Thymus (tissue), 11 donors: ENCODE data around the gene KCNB1. TPM values are rescaled to one million over a fixed set of nuclear protein-coding genes. Genes with fewer than 3 reads are reported as not detected.

Experiments
- DNase-seq, 9 donors: peaks; one replicate each; pipeline ENCODE4 v3.0.0-alpha.2; 2013; ENCODE audit warnings: low spot score in 9 of 9, low read depth in 6 of 9, missing footprints in 1 of 9
- H3K27ac ChIP-seq, 2 donors: one replicate each; pipeline ENCODE4 v1.5.1; 2013; ENCODE audit warnings: control low read depth in 1 of 2, low read depth in 1 of 2, low read length in 1 of 2, mild to moderate bottlenecking in 1 of 2, moderate library complexity in 1 of 2
- H3K27me3 ChIP-seq, 2 donors: one replicate each; pipeline ENCODE4 v1.5.1; 2013; ENCODE audit warnings: low read length in 1 of 2; ENCODE audit not compliant: control insufficient read depth in 2 of 2, insufficient read depth in 1 of 2
- H3K36me3 ChIP-seq, 2 donors: one replicate each; pipeline ENCODE4 v1.5.1; 2013; ENCODE audit warnings: low read length in 1 of 2, mild to moderate bottlenecking in 1 of 2, moderate library complexity in 1 of 2; ENCODE audit not compliant: control insufficient read depth in 2 of 2, insufficient read depth in 2 of 2
- H3K4me1 ChIP-seq, 2 donors: one replicate each; pipeline ENCODE4 v1.5.1; 2013; ENCODE audit warnings: low read length in 2 of 2; ENCODE audit not compliant: control insufficient read depth in 2 of 2, insufficient read depth in 2 of 2
- H3K4me3 ChIP-seq, 2 donors: one replicate each; pipeline ENCODE4 v1.5.1; 2013; ENCODE audit warnings: low read length in 2 of 2, control low read depth in 1 of 2, mild to moderate bottlenecking in 1 of 2
- H3K9me3 ChIP-seq, 2 donors: one replicate each; pipeline ENCODE4 v1.5.1; 2013; ENCODE audit warnings: low read length in 1 of 2, mild to moderate bottlenecking in 1 of 2; ENCODE audit not compliant: control insufficient read depth in 2 of 2, insufficient read depth in 1 of 2
- WGBS: extraction: QIAGEN DNeasy Blood & Tissue Kit; methylation state at CpG from one replicate; pipeline ENCODE4 v1.1.7; 2013; 5-methylcytosine and 5-hydroxymethylcytosine counted together
- polyA plus RNA-seq: library from polyadenylated mRNA; stranded (reverse); fragments of 200-250 nt; gene quantifications from one replicate; pipeline ENCODE4 v1.2.3, GENCODE V29; 2013
- total RNA-seq: library from RNA; stranded (reverse); fragments of 120-200 nt; gene quantifications from one replicate; pipeline ENCODE4 v1.2.4, GENCODE V29; 2013
- donor health status: healthy.

Gene KCNB1
- total and polyA plus RNA-seq, 2 donors: 0.09 to 0.55 TPM

GRCh38 chr20:49360242-49360968 lies 122.1 kb downstream of the KCNB1 start:
- WGBS: 77% methylated on average over 6 of the region's 6 CpGs
- no peaks in the 10 kb centered on the region for H3K9me3 ChIP-seq
- H3K4me3 ChIP-seq: no peak overlapping the region

GRCh38 chr20:49356676-49357075 lies 125.8 kb downstream of the KCNB1 start:
- WGBS: 85% methylated on average over 3 of the region's 3 CpGs
- no peak for DNase-seq
- no peaks in the 10 kb centered on the region for H3K27me3 ChIP-seq
- H3K27ac ChIP-seq: no peak overlapping the region
- no peaks in the 10 kb centered on the region for H3K36me3 ChIP-seq
- H3K4me3 ChIP-seq: no peak overlapping the region
- H3K4me1 ChIP-seq: no peaks in the 10 kb centered on the region
- H3K9me3 ChIP-seq: no peaks in the 10 kb centered on the region

More at GRCh38 chr20:49360242-49360968, 122.1 kb downstream of the KCNB1 start:
- H3K36me3 ChIP-seq: no peaks in the 10 kb centered on the region
- no peak overlapping the region for H3K27ac ChIP-seq
- H3K27me3 ChIP-seq: no peaks in the 10 kb centered on the region
- no peak for DNase-seq
- H3K4me1 ChIP-seq: no peaks in the 10 kb centered on the region

- Histone ChIP-seq H3K4me3 (no peak overlapping the region), H3K27me3 (peaks cover 2% of the 10 kb centered on the region in 2 donors), H3K9me3 (no peaks in the 10 kb centered on the region), H3K36me3 (no peaks in the 10 kb centered on the region), H3K27ac (no peak overlapping the region), H3K4me1 (no peaks in the 10 kb centered on the region)
- no peak for DNase-seq
- 90% methylated on average over 4 of the region's 4 CpGs for WGBS
Measured at GRCh38 chr20:49354673-49355072, 127.8 kb downstream of the KCNB1 start.

GRCh38 chr20:49353348-49353747 lies 129.1 kb downstream of the KCNB1 start:
- H3K4me1 ChIP-seq: no peaks in the 10 kb centered on the region
- H3K27me3 ChIP-seq: peaks cover 2% of the 10 kb centered on the region in 2 donors
- WGBS: 90% methylated on average over 4 of the region's 4 CpGs
- H3K27ac ChIP-seq: no peak overlapping the region
- H3K4me3 ChIP-seq: no peak overlapping the region
- H3K9me3 ChIP-seq: no peaks in the 10 kb centered on the region
- no peaks in the 10 kb centered on the region for H3K36me3 ChIP-seq
- DNase-seq: no peak

- no peaks in the 10 kb centered on the region for H3K36me3 ChIP-seq
- no peak overlapping the region for H3K4me3 ChIP-seq
- H3K27me3 ChIP-seq: peaks cover 2 to 3% of the 10 kb centered on the region in 2 donors
- H3K27ac ChIP-seq: no peak overlapping the region
- H3K9me3 ChIP-seq: no peaks in the 10 kb centered on the region
- H3K4me1 ChIP-seq: no peaks in the 10 kb centered on the region
- 92% methylated on average over 4 of the region's 4 CpGs for WGBS
- DNase-seq: no peak
Measured at GRCh38 chr20:49352751-49353150, 129.7 kb downstream of the KCNB1 start.

- peaks cover 2 to 5% of the 10 kb centered on the region in 2 donors for H3K27me3 ChIP-seq
- H3K4me1 ChIP-seq: no peaks in the 10 kb centered on the region
- H3K36me3 ChIP-seq: no peaks in the 10 kb centered on the region
- no peak overlapping the region for H3K4me3 ChIP-seq
- no peaks in the 10 kb centered on the region for H3K9me3 ChIP-seq
- DNase-seq: no peak
- 86% methylated on average over 4 of the region's 4 CpGs for WGBS
- H3K27ac ChIP-seq: no peak overlapping the region
Measured at GRCh38 chr20:49351775-49352174, 130.7 kb downstream of the KCNB1 start.

- WGBS: 96% methylated on average over 3 of the region's 3 CpGs
- DNase-seq: no peak
- H3K4me3 ChIP-seq: no peak overlapping the region
- H3K27me3 ChIP-seq: peaks cover 2 to 10% of the 10 kb centered on the region in 2 donors
- no peak overlapping the region for H3K27ac ChIP-seq
- H3K9me3 ChIP-seq: no peaks in the 10 kb centered on the region
- H3K36me3 ChIP-seq: no peaks in the 10 kb centered on the region
- H3K4me1 ChIP-seq: no peaks in the 10 kb centered on the region
Measured at GRCh38 chr20:49349694-49350252, 132.7 kb downstream of the KCNB1 start.

GRCh38 chr20:49349078-49349477 lies 133.4 kb downstream of the KCNB1 start:
- H3K27me3 ChIP-seq: peaks cover 2 to 13% of the 10 kb centered on the region in 2 donors
- no peak for DNase-seq
- no peak overlapping the region for H3K4me3 ChIP-seq
- H3K9me3 ChIP-seq: no peaks in the 10 kb centered on the region
- no peaks in the 10 kb centered on the region for H3K36me3 ChIP-seq
- no peaks in the 10 kb centered on the region for H3K4me1 ChIP-seq
- 98% methylated on average over 1 of the region's 1 CpG for WGBS
- no peak overlapping the region for H3K27ac ChIP-seq

- no peaks in the 10 kb centered on the region for H3K9me3 ChIP-seq
- 88% methylated on average over 4 of the region's 4 CpGs for WGBS
- H3K4me3 ChIP-seq: no peak overlapping the region
- H3K36me3 ChIP-seq: no peaks in the 10 kb centered on the region
- peaks cover 2 to 16% of the 10 kb centered on the region in 2 donors for H3K27me3 ChIP-seq
- no peak for DNase-seq
- no peaks in the 10 kb centered on the region for H3K4me1 ChIP-seq
- H3K27ac ChIP-seq: no peak overlapping the region
Measured at GRCh38 chr20:49348563-49348962, 133.9 kb downstream of the KCNB1 start.
